GM21786 (cell line): ENCODE measurements around the gene PCDHB14.

ENCODE experiments used
- ATAC-seq: cut with Tn5 transposase; IDR thresholded peaks from one replicate; pipeline ENCODE4 v1.9.1; 2021; ENCODE audit not compliant: unreplicated experiment

Gene PCDHB14

DNA sequence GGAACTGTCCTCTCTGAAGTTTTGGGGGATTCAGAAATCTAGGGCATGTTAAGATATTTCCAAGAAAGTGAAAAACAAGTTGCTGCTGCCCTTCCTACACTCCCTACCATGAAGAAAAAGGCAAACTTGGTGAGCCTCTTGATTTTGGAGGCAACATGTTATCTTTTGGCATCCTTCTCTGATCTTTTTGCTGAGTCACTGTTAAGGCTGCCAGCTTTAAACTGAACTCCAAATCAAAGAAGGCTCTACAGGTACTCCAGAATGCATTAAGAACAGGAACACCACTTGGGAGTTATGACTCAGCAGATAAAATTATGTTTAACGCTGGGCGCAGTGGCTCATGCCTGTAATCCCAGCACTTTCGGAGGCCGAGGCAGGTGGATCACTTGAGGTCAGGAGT, 46.1 kb downstream of the PCDHB14 start:
- ATAC-seq, result no peak

- ATAC-seq, result no peak
Observed at GRCh38 chr5:141272906-141273305, 49.8 kb downstream of the PCDHB14 start.
